ENCODE measurements around the gene COX6B2. TPM values are rescaled to one million over a fixed set of nuclear protein-coding genes. Genes with fewer than 3 reads are reported as not detected.

Gene COX6B2
- total RNA-seq, 2 experiments from 2014 or later, result not detected

GRCh38 chr19:55309448-55309847 lies 45.1 kb downstream of the COX6B2 start:
- Histone ChIP-seq H3K36me3 (ENCODE audit: insufficient read depth, low read length) (peaks cover 31% of the 10 kb centered on the region), H3K4me3 (ENCODE audit: low read depth, low read length, poor library complexity, severe bottlenecking) (peak overlapping the region; percentile 64), H3K9me2 (ENCODE audit: insufficient read depth, low read length) (no peaks in the 10 kb centered on the region), H3K9me3 (ENCODE audit: low read length) (no peaks in the 10 kb centered on the region), H3K27ac (ENCODE audit: low read depth, low read length, poor library complexity, severe bottlenecking) (peak overlapping the region; percentile 77), H3K4me2 (ENCODE audit: low read length) (peak overlapping the region; percentile 71), H4K20me1 (ENCODE audit: insufficient read depth, low read length) (no peaks in the 10 kb centered on the region), H3K79me2 (ENCODE audit: insufficient read depth, low read depth, low read length) (no peaks in the 10 kb centered on the region), H2AFZ (ENCODE audit: low read length) (no peak overlapping the region), H3K4me1 (ENCODE audit: insufficient read depth, low read length, poor library complexity, severe bottlenecking) (peaks cover 59% of the 10 kb centered on the region)
- no peak for TF ChIP-seq EZH2phosphoT487 (IDR thresholded peaks at IDR 0.05; ENCODE audit: borderline replicate concordance, low read depth, low read length)
- TF ChIP-seq CTCF (conservative IDR thresholded peaks at IDR 0.05; ENCODE audit: low read length), result no peak
- DNase-seq (ENCODE audit: low spot score), result no peak
- ChIA-PET CTCF (ENCODE audit: unreplicated experiment) (no interaction called here), POLR2A (interaction anchor here (0.9 to 1.4 kb wide), 2 partner anchors 29 to 30 kb away, joined by 3 read pairs; partner anchors contain the start of genes HSPBP1 and KMT5C)
- no TSS peak for BruUV-seq (replicated peaks)
- intact Hi-C loops (cut with micrococcal nuclease; ENCODE audit: unreplicated experiment), result loop anchor here (2.0 kb wide), 1 partner anchor 75 kb away; the partner anchor contains the start of genes RPL28 and TMEM238

- intact Hi-C loops (cut with micrococcal nuclease; ENCODE audit: unreplicated experiment), result loop anchor here (2.0 kb wide), 1 partner anchor 77 kb away; the partner anchor contains the start of genes RPL28 and TMEM238
- Histone ChIP-seq H3K4me3 (ENCODE audit: low read depth, low read length, poor library complexity, severe bottlenecking) (peak overlapping the region; percentile 66), H3K9me3 (ENCODE audit: low read length) (no peaks in the 10 kb centered on the region), H3K79me2 (ENCODE audit: insufficient read depth, low read depth, low read length) (no peaks in the 10 kb centered on the region), H4K20me1 (ENCODE audit: insufficient read depth, low read length) (no peaks in the 10 kb centered on the region), H3K27ac (ENCODE audit: low read depth, low read length, poor library complexity, severe bottlenecking) (peak overlapping the region; percentile 92), H3K4me2 (ENCODE audit: low read length) (peak overlapping the region; percentile 66), H3K4me1 (ENCODE audit: insufficient read depth, low read length, poor library complexity, severe bottlenecking) (peaks cover 59% of the 10 kb centered on the region), H2AFZ (ENCODE audit: low read length) (peak overlapping the region; percentile 24; the same call in 1 of the 2 replicates), H3K36me3 (ENCODE audit: insufficient read depth, low read length) (peaks cover 40% of the 10 kb centered on the region), H3K9me2 (ENCODE audit: insufficient read depth, low read length) (no peaks in the 10 kb centered on the region)
- TF ChIP-seq CTCF (conservative IDR thresholded peaks at IDR 0.05; ENCODE audit: low read length) (no peak), EZH2phosphoT487 (IDR thresholded peaks at IDR 0.05; ENCODE audit: borderline replicate concordance, low read depth, low read length) (no peak)
- BruUV-seq (replicated peaks), result no TSS peak
- DNase-seq (ENCODE audit: low spot score), result peak; percentile 88
- CTCF ChIA-PET (ENCODE audit: unreplicated experiment), result interaction anchor here (1.1 kb wide), 1 partner anchor 31 kb away, joined by 6 read pairs; the partner anchor contains the start of gene KMT5C
- POLR2A ChIA-PET, result interaction anchor here (1.1 kb wide), 1 partner anchor 76 kb away, joined by 3 read pairs; the partner anchor contains the start of gene TMEM238
Measured at GRCh38 chr19:55308281-55308680, 46.2 kb downstream of the COX6B2 start.

- no peaks in the 10 kb centered on the region for H3K9me2 ChIP-seq (ENCODE audit: insufficient read depth, low read length)
- TF ChIP-seq CTCF (conservative IDR thresholded peaks at IDR 0.05; ENCODE audit: low read length), result no peak
- no peak for TF ChIP-seq EZH2phosphoT487 (IDR thresholded peaks at IDR 0.05; ENCODE audit: borderline replicate concordance, low read depth, low read length)
- peak overlapping the region; percentile 66 for H3K4me2 ChIP-seq (ENCODE audit: low read length)
- H3K27ac ChIP-seq (ENCODE audit: low read depth, low read length, poor library complexity, severe bottlenecking), result peak overlapping the region; percentile 92
- ChIA-PET POLR2A (interaction anchor here (0.7 kb wide), 3 partner anchors 14 to 55 kb away, joined by 3 to 7 read pairs (median 3); no protein-coding TSS in a partner anchor), CTCF (ENCODE audit: unreplicated experiment) (interaction anchor here (1.1 kb wide), 1 partner anchor 32 kb away, joined by 3 read pairs; no protein-coding TSS in a partner anchor)
- intact Hi-C loops (cut with micrococcal nuclease; ENCODE audit: unreplicated experiment), result no loop called here
- no peaks in the 10 kb centered on the region for H3K79me2 ChIP-seq (ENCODE audit: insufficient read depth, low read depth, low read length)
- peaks cover 44% of the 10 kb centered on the region for H3K36me3 ChIP-seq (ENCODE audit: insufficient read depth, low read length)
- no peak overlapping the region for H3K4me3 ChIP-seq (ENCODE audit: low read depth, low read length, poor library complexity, severe bottlenecking)
- H4K20me1 ChIP-seq (ENCODE audit: insufficient read depth, low read length), result no peaks in the 10 kb centered on the region
- no peak for DNase-seq (ENCODE audit: low spot score)
- peaks cover 68% of the 10 kb centered on the region for H3K4me1 ChIP-seq (ENCODE audit: insufficient read depth, low read length, poor library complexity, severe bottlenecking)
- no TSS peak for BruUV-seq (replicated peaks)
- no peaks in the 10 kb centered on the region for H3K9me3 ChIP-seq (ENCODE audit: low read length)
- no peak overlapping the region for H2AFZ ChIP-seq (ENCODE audit: low read length)
Measured at GRCh38 chr19:55306712-55307111, 47.8 kb downstream of the COX6B2 start.

Data from OCI-LY7 (cell line).